GM06990 (cell line): Measurements from ENCODE around the gene SCN2A.
"Not testable (repeated sequence)": the region's sequence is repeated elsewhere in the genome, so short reads cannot be mapped to it uniquely, and the experiment has no call there.

Source experiments
- DNase-seq: peaks from one replicate; pipeline ENCODE4 v3.0.0-alpha.2; 2011; ENCODE audit not compliant: insufficient read length; ENCODE audit errors: extremely low read depth
- H3K27me3 ChIP-seq: replicated peaks from 2 replicates; pipeline ENCODE4 v1.6.0; 2011; ENCODE audit warnings: low read length; ENCODE audit not compliant: control insufficient read depth, insufficient read depth
- H3K36me3 ChIP-seq: 2 replicates; pipeline ENCODE4 v1.5.1; 2011; ENCODE audit warnings: low read length; ENCODE audit not compliant: control insufficient read depth, insufficient read depth
- H3K4me3 ChIP-seq: replicated peaks from 2 replicates; pipeline ENCODE4 v1.5.1; 2011; ENCODE audit warnings: low read depth, mild to moderate bottlenecking, control low read depth, low read length
- CTCF ChIP-seq: IDR thresholded peaks from 2 replicates; pipeline ENCODE4 v1.5.1; 2011; ENCODE audit warnings: low read length, control low read depth, mild to moderate bottlenecking, inconsistent platforms; ENCODE audit not compliant: insufficient read depth, poor library complexity, severe bottlenecking

The SCN2A gene

GRCh38 chr2:165253178-165253577 is 14.0 kb downstream of the SCN2A start:
- Histone ChIP-seq H3K27me3 (no peaks in the 10 kb centered on the region), H3K36me3 (no peaks in the 10 kb centered on the region), H3K4me3 (no peak overlapping the region)
- TF ChIP-seq CTCF: no peak
- DNase-seq: no peak

- Histone ChIP-seq H3K36me3 (no peaks in the 10 kb centered on the region), H3K4me3 (no peak overlapping the region), H3K27me3 (no peaks in the 10 kb centered on the region)
- TF ChIP-seq CTCF: no peak
- DNase-seq: no peak
Observed at GRCh38 chr2:165256618-165257017, 17.4 kb downstream of the SCN2A start.

GRCh38 chr2:165260347-165260746 is 21.1 kb downstream of the SCN2A start:
- DNase-seq, H3K27me3 ChIP-seq, H3K4me3 ChIP-seq, H3K36me3 ChIP-seq: not testable (repeated sequence)

GRCh38 chr2:165268754-165269153 is 29.5 kb downstream of the SCN2A start:
- Histone ChIP-seq H3K27me3 (no peaks in the 10 kb centered on the region), H3K36me3 (no peaks in the 10 kb centered on the region), H3K4me3 (no peak overlapping the region)
- no peak for DNase-seq
- no peak for TF ChIP-seq CTCF

- TF ChIP-seq CTCF: no peak
- Histone ChIP-seq H3K4me3 (no peak overlapping the region), H3K27me3 (no peaks in the 10 kb centered on the region), H3K36me3 (no peaks in the 10 kb centered on the region)
- no peak for DNase-seq
Observed at GRCh38 chr2:165273176-165273575, 34.0 kb downstream of the SCN2A start.

- no peak for DNase-seq
- Histone ChIP-seq H3K36me3 (no peaks in the 10 kb centered on the region), H3K4me3 (no peak overlapping the region), H3K27me3 (no peaks in the 10 kb centered on the region)
- no peak for TF ChIP-seq CTCF
Observed at GRCh38 chr2:165274698-165275097, 35.5 kb downstream of the SCN2A start.
